NCI-H345 treated with DMSO at 0.1 percent for 48 hours (cell line): ENCODE measurements around the gene CDH20.

Source experiments
- DNase-seq: peaks from one replicate; lab custom pipeline; 2025; ENCODE audit not compliant: unreplicated experiment; lab: John Stamatoyannopoulos, UW

The CDH20 gene

GRCh38 chr18:61333271-61333745 lies at the start of gene CDH20:
CDH20 (plus strand) TSS chr18:61333430.
- no peak for DNase-seq

- DNase-seq, result no peak
Observed at GRCh38 chr18:61284039-61284438, 49.2 kb upstream of the CDH20 start.

DNA sequence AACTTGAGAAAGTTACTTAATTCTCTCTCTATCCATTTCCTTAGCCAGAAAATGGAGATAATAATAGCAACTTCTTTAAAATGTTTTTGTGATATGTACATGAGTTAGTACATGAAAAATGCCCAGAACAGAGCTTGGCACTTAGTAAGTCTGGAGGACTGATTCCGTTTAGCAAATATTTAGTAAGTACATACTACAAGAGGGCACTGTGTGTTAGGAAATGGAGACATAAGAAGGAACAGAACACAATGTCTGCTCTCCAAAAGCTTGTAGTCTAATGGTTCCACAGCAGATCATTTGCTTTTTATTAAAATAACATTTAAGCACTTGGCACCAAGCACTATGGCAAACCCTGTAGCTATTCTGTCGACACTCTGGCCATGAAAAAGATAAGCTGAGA lies 47.5 kb upstream of the CDH20 start:
- no peak for DNase-seq

DNA sequence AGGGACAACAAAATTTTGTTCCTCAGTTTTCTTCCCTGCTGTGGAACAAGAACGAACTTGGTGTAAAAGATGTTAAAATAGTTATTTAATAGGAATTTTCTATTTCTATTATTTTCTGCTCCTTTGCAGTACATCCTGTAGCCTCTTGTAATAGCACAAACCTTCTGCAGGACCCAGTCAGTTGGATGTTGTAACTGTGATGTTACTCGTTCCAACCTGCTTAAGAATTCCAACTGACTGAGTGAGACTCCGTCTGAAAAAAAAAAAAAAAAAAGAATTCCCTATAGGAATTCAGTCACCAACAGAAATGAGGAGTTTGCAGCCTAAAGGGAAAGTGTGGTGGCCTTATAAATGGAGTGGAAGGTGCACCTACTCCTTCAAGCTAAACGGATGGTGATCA lies 46.4 kb upstream of the CDH20 start:
- no peak for DNase-seq

- no peak for DNase-seq
Observed at GRCh38 chr18:61290616-61291015, 42.6 kb upstream of the CDH20 start.

DNA sequence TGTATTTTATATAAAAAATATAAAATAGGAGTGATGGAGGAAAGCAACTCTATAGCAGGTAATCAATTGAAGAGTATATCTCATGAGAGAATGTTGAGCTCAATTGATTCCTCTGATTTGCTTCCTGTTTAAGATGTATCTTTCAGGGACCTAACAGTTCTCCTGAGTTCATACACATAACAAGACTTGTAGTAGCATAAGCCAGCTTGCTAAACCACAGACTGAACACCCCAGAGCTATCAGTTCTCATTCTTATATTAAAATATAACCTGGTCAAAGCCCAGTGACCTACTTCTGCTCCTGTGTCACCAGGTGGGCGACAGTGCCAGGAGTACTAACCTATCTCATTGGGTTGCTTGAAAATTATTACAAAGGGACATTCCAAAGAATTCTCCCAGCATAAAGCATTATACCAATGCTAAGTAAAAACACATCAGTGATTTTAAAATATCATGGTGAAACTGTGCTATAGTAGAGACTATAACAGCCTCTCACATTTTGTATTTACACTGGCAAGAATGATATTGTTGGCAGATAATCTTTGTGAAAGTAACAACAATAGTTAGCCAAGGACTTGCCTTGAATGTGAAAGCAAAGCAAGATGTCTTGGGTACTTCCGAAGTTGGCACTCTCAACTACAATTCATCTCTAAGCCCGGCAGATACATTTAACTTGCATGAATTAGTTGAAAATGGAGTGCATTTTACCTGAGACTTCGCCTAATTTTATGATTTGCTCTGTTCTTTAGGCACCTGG lies 40.8 kb upstream of the CDH20 start:
- DNase-seq, result no peak

- no peak for DNase-seq
Observed at GRCh38 chr18:61295153-61295552, 38.1 kb upstream of the CDH20 start.

DNA sequence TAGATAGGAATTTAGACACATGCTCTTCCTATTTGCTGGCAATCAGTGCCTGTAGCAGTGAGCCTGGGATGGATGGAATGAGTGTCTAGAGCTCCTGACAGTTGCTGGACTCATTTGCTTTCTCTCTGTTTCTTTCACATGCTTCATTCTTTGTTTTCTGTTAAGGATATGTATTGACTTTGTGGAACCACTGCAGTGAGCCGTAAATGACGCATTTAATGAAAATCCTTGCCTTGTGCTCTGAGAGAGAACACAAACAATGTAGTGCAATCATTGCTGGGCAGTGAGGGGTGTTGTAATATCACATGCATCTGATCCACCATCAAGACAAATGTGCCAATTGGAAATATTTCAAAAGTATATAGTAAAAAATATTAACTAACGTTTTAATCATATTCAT lies 25.2 kb upstream of the CDH20 start:
- DNase-seq, result peak; percentile 56

DNA sequence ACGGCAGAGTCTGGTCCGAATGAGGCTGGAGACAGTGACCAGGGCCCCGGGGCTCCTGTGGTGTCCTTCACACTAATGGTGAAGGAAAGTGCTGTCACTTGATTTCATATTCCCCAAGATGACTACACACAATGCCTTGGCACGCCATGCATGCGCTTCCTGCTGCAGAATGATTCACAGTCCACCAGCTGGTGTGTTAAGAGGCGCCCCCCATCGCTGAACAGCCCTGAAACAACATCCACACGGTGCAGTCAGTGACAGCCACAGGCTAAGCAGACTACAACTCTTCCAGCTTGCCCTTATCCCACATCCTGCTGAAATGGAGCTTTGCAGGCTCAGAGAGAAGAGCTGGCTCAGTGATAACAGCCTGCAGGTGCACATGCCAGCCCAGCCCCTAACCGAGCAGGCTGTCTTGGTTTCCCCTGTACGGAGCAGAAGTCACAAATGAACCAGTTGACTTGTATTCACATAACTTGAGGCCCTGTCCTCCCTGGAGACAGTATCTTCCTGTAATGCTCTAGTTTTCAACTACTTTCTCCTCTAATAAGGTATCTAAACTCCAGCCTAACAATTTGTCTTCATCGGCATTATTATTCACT lies 24.3 kb upstream of the CDH20 start:
- DNase-seq, result peak; percentile 36

- no peak for DNase-seq
Observed at GRCh38 chr18:61322265-61322873, 10.9 kb upstream of the CDH20 start.

DNA sequence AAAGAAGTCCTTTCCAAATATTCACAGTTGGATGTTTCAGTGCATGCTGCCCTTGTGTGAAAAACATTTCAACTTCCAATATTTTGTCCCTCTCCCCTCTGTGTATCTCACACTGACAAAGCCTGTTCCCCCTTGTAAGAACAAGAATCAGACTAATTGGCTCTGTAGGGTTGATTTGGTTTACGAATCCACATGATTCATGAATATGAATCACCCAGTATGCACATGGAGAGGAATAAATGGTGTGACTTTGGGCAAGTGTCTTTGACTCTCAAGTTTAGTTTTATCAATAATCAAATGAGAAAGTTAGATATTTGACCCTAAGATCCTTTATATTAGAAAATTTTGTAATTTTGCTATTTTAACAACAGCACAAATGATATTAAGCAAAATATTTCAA lies 9.3 kb upstream of the CDH20 start:
- no peak for DNase-seq

DNA sequence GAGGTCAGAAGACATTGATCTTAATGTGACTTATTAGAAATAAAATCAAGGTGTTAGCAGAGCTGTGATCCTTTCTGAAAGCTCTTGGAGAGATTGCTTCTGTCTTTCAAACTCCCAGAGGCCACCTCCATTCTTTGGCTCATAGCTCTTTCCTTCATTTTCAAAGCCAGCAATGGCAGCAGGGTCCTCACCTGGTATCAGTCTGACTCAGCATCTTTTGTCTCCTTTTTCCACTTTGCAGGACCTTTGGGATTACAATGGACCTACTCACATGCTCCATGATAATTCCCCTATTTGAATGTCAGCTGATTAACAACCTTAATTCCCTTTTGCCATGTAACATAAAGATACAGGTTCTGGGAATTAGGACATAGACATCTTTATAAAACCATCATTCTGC lies 6.8 kb upstream of the CDH20 start:
- no peak for DNase-seq

GRCh38 chr18:61329398-61329797 lies 3.8 kb upstream of the CDH20 start:
- no peak for DNase-seq

DNA sequence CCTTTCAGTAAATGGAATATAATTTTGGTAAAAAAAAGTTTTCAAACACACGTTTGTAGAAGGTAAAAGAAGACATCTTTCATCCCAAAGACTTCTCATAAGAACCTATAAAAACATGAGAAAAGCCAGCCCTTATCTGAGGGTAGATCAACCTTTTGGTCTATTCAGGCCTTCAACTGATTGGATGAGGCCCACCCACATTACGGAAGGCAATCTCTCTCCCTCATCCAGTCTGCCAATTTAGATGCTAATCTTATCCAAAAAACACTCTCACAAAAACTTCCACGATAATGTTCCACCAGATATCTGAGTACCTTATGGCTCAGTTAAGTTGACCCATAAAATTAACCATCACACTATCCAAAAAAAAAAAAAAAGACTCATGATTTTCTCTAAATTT lies 2.2 kb upstream of the CDH20 start:
- DNase-seq, result no peak

DNA sequence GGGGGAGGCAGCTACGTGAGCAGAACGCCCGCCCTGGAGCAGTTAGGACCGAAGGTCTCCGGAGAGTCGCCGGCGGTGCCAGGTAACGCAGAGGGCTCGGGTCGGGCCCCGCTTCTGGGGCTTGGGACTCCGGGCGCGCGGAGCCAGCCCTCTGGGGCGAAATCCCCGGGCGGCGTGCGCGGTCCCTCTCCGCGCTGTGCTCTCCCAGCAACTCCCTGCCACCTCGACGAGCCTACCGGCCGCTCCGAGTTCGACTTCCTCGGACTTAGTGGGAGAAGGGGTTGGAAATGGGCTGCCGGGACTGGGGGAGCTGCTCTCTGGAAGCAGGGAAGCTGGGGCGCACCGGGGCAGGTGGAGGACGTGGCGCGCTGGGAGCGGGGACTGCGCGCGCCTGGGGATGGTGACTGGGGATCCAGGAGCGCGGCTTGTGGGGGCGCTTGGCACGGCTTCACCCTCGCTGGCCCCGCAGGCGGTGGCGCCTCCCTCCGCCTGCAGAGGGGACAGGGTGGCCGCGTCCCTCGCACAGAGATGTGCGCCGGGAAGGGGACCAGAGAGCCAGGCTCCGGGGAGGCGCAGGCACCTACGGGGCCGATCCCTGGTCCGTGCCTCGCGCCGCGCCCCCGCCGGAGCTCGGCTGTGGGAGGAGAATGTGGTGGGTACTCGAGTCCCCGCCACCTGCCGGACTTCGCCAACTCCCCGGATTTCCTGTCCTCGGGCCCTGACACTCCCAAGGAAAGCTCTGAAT lies 688 bp downstream of the CDH20 start:
- DNase-seq, result peak; percentile 21

- DNase-seq, result no peak
Observed at GRCh38 chr18:61334491-61334850, 1.2 kb downstream of the CDH20 start.

- DNase-seq, result no peak
Observed at GRCh38 chr18:61334951-61335683, 1.9 kb downstream of the CDH20 start.

- no peak for DNase-seq
Observed at GRCh38 chr18:61335684-61336555, 2.7 kb downstream of the CDH20 start.

- no peak for DNase-seq
Observed at GRCh38 chr18:61336766-61337165, 3.5 kb downstream of the CDH20 start.

GRCh38 chr18:61337527-61337926 lies 4.3 kb downstream of the CDH20 start:
- DNase-seq, result no peak
